Measurements from ENCODE around the gene PDE11A. TPM values are rescaled to one million over a fixed set of nuclear protein-coding genes. Genes with fewer than 3 reads are reported as not detected.

The PDE11A gene
- total RNA-seq, 1 experiment from 2014 or later, result not detected

GRCh38 chr2:177888581-177888980, 184.0 kb downstream of the PDE11A start:
- no peaks in the 10 kb centered on the region for H3K36me3 Mint-ChIP-seq (ENCODE audit: insufficient read depth, unreplicated experiment)
- no peaks in the 10 kb centered on the region for H3K9me3 Mint-ChIP-seq (ENCODE audit: unreplicated experiment)
- ChIA-PET POLR2A (interaction anchor here (1.0 kb wide), 1 partner anchor 218 kb away, joined by 3 read pairs; no protein-coding TSS in a partner anchor), CTCF (interaction anchor here (0.6 to 0.9 kb wide), 2 partner anchors 10 to 128 kb away, joined by 3 to 4 read pairs; no protein-coding TSS in a partner anchor)
- no peaks in the 10 kb centered on the region for H3K27me3 Mint-ChIP-seq (ENCODE audit: insufficient read depth, unreplicated experiment)
- TF ChIP-seq CTCF (IDR thresholded peaks at IDR 0.05; ENCODE audit: unreplicated experiment), result no peak
- intact Hi-C loops (cut with micrococcal nuclease), result no loop called here
- no peaks in the 10 kb centered on the region for H3K4me1 Mint-ChIP-seq (ENCODE audit: insufficient read depth, unreplicated experiment)
- DNase-seq (ENCODE audit: unreplicated experiment), result peak; percentile 47
- no peak overlapping the region for H3K4me3 Mint-ChIP-seq (ENCODE audit: unreplicated experiment)
- no TSS peak for BruUV-seq (replicated peaks)
- no peak overlapping the region for H3K27ac Mint-ChIP-seq (ENCODE audit: low read depth, unreplicated experiment)

GRCh38 chr2:177887722-177888121, 184.9 kb downstream of the PDE11A start:
- Mint-ChIP-seq H3K27ac (ENCODE audit: low read depth, unreplicated experiment) (no peak overlapping the region), H3K36me3 (ENCODE audit: insufficient read depth, unreplicated experiment) (no peaks in the 10 kb centered on the region), H3K4me3 (ENCODE audit: unreplicated experiment) (no peak overlapping the region), H3K27me3 (ENCODE audit: insufficient read depth, unreplicated experiment) (no peaks in the 10 kb centered on the region), H3K4me1 (ENCODE audit: insufficient read depth, unreplicated experiment) (no peaks in the 10 kb centered on the region), H3K9me3 (ENCODE audit: unreplicated experiment) (no peaks in the 10 kb centered on the region)
- BruUV-seq (replicated peaks), result no TSS peak
- ChIA-PET CTCF (interaction anchor here (0.5 to 0.9 kb wide), 4 partner anchors 11 to 1792 kb away, joined by 3 to 4 read pairs (median 4); no protein-coding TSS in a partner anchor), POLR2A (interaction anchor here (1.0 kb wide), 1 partner anchor 219 kb away, joined by 3 read pairs; no protein-coding TSS in a partner anchor)
- TF ChIP-seq CTCF (IDR thresholded peaks at IDR 0.05; ENCODE audit: unreplicated experiment), result no peak
- intact Hi-C loops (cut with micrococcal nuclease), result no loop called here
- DNase-seq (ENCODE audit: unreplicated experiment), result no peak

- Mint-ChIP-seq H3K27ac (ENCODE audit: low read depth, unreplicated experiment) (no peak overlapping the region), H3K27me3 (ENCODE audit: insufficient read depth, unreplicated experiment) (no peaks in the 10 kb centered on the region), H3K9me3 (ENCODE audit: unreplicated experiment) (no peaks in the 10 kb centered on the region), H3K4me3 (ENCODE audit: unreplicated experiment) (no peak overlapping the region), H3K4me1 (ENCODE audit: insufficient read depth, unreplicated experiment) (no peaks in the 10 kb centered on the region), H3K36me3 (ENCODE audit: insufficient read depth, unreplicated experiment) (no peaks in the 10 kb centered on the region)
- DNase-seq (ENCODE audit: unreplicated experiment), result no peak
- BruUV-seq (replicated peaks), result no TSS peak
- no peak for TF ChIP-seq CTCF (IDR thresholded peaks at IDR 0.05; ENCODE audit: unreplicated experiment)
- intact Hi-C loops (cut with micrococcal nuclease), result no loop called here
- CTCF ChIA-PET, result interaction anchor here (0.5 to 0.8 kb wide), 2 partner anchors 87 to 892 kb away, joined by 3 read pairs; no protein-coding TSS in a partner anchor
- POLR2A ChIA-PET, result no interaction called here
These were observed 185.8 kb downstream of the PDE11A start for GRCh38 chr2:177886824-177887223.

- no peak for DNase-seq (ENCODE audit: unreplicated experiment)
- H3K4me3 Mint-ChIP-seq (ENCODE audit: unreplicated experiment), result no peak overlapping the region
- H3K27me3 Mint-ChIP-seq (ENCODE audit: insufficient read depth, unreplicated experiment), result no peaks in the 10 kb centered on the region
- H3K36me3 Mint-ChIP-seq (ENCODE audit: insufficient read depth, unreplicated experiment), result no peaks in the 10 kb centered on the region
- H3K9me3 Mint-ChIP-seq (ENCODE audit: unreplicated experiment), result no peaks in the 10 kb centered on the region
- no peak for TF ChIP-seq CTCF (IDR thresholded peaks at IDR 0.05; ENCODE audit: unreplicated experiment)
- ChIA-PET CTCF (interaction anchor here (0.7 to 1.1 kb wide), 3 partner anchors 10 to 449 kb away, joined by 4 to 5 read pairs (median 4); no protein-coding TSS in a partner anchor), POLR2A (interaction anchor here (1.3 kb wide), 1 partner anchor 11 kb away, joined by 3 read pairs; no protein-coding TSS in a partner anchor)
- no TSS peak for BruUV-seq (replicated peaks)
- no peak overlapping the region for H3K27ac Mint-ChIP-seq (ENCODE audit: low read depth, unreplicated experiment)
- intact Hi-C loops (cut with micrococcal nuclease), result no loop called here
- peaks cover 6% of the 10 kb centered on the region for H3K4me1 Mint-ChIP-seq (ENCODE audit: insufficient read depth, unreplicated experiment)
These were observed 186.6 kb downstream of the PDE11A start for GRCh38 chr2:177885828-177886466.

All from MCF 10A (cell line).